Right kidney (tissue), 1 donor: ENCODE data around the gene TTC7B.

Experiments
- DNase-seq: peaks from one replicate; pipeline ENCODE4 v3.0.0-alpha.2; 2016

The TTC7B gene

GRCh38 chr14:90508536-90509254 is 307.5 kb downstream of the TTC7B start:
- no peak for DNase-seq

GRCh38 chr14:90508036-90508435 is 308.2 kb downstream of the TTC7B start:
- DNase-seq: no peak

- DNase-seq: no peak
Measured at GRCh38 chr14:90507428-90507827, 308.8 kb downstream of the TTC7B start.

- DNase-seq: no peak
Measured at GRCh38 chr14:90506748-90507147, 309.5 kb downstream of the TTC7B start.

- no peak for DNase-seq
Measured at GRCh38 chr14:90505531-90505930, 310.7 kb downstream of the TTC7B start.

- no peak for DNase-seq
Measured at GRCh38 chr14:90504643-90505042, 311.6 kb downstream of the TTC7B start.

GRCh38 chr14:90503582-90503981 is 312.6 kb downstream of the TTC7B start:
- DNase-seq: no peak

GRCh38 chr14:90502760-90503159 is 313.5 kb downstream of the TTC7B start:
- DNase-seq: no peak

- no peak for DNase-seq
Measured at GRCh38 chr14:90500665-90501370, 315.4 kb downstream of the TTC7B start.

- no peak for DNase-seq
Measured at GRCh38 chr14:90499908-90500664, 316.1 kb downstream of the TTC7B start.

GRCh38 chr14:90499121-90499520 is 317.1 kb downstream of the TTC7B start:
- no peak for DNase-seq

- no peak for DNase-seq
Measured at GRCh38 chr14:90498198-90498597, 318.0 kb downstream of the TTC7B start.

- no peak for DNase-seq
Measured at GRCh38 chr14:90496379-90496778, 319.9 kb downstream of the TTC7B start.

- DNase-seq: no peak
Measured at GRCh38 chr14:90495357-90496276, 320.6 kb downstream of the TTC7B start.

GRCh38 chr14:90491911-90492531 is 324.2 kb downstream of the TTC7B start:
- no peak for DNase-seq

GRCh38 chr14:90491221-90491885 is 324.9 kb downstream of the TTC7B start:
- DNase-seq: no peak

- DNase-seq: no peak
Measured at GRCh38 chr14:90490720-90491050, 325.5 kb downstream of the TTC7B start.

GRCh38 chr14:90489916-90490719 is 326.1 kb downstream of the TTC7B start:
- DNase-seq: no peak

GRCh38 chr14:90489306-90489705 is 326.9 kb downstream of the TTC7B start:
- no peak for DNase-seq

- no peak for DNase-seq
Measured at GRCh38 chr14:90488256-90488655, 328.0 kb downstream of the TTC7B start.
